Liver (tissue), 3 donors: ENCODE measurements around the gene TMPRSS11F.

Source experiments
- EGR1 ChIP-seq, 2 donors: IDR thresholded peaks; 2 replicates each; pipeline ENCODE4 v1.6.1; 2016 to 2018; ENCODE audit warnings: antibody characterized with exemption in 2 of 2, low read depth in 2 of 2
- FOXA1 ChIP-seq: IDR thresholded peaks from 2 replicates; pipeline ENCODE4 v1.6.1; 2016; ENCODE audit warnings: antibody characterized with exemption
- GABPA ChIP-seq, 2 donors: IDR thresholded peaks in 1 of 2; conservative IDR thresholded peaks in 1 of 2; 2 replicates each; pipeline ENCODE4 v1.6.1; 2016; ENCODE audit warnings: antibody characterized with exemption in 2 of 2, mild to moderate bottlenecking in 1 of 2, moderate library complexity in 1 of 2
- JUND ChIP-seq, 2 donors: IDR thresholded peaks; 2 replicates each; pipeline ENCODE4 v1.6.1; 2016; ENCODE audit warnings: antibody characterized with exemption in 2 of 2
- RAD21 ChIP-seq, 2 donors: IDR thresholded peaks; 2 replicates each; pipeline ENCODE4 v1.6.1; 2016; ENCODE audit warnings: antibody characterized with exemption in 2 of 2, mild to moderate bottlenecking in 2 of 2
- RXRA ChIP-seq, 2 donors: IDR thresholded peaks; 2 replicates each; pipeline ENCODE4 v1.6.1; 2017 to 2018; ENCODE audit warnings: antibody characterized with exemption in 2 of 2, mild to moderate bottlenecking in 1 of 2
- SP1 ChIP-seq: IDR thresholded peaks from 2 replicates; pipeline ENCODE4 v1.6.1; 2018; ENCODE audit warnings: antibody characterized with exemption, mild to moderate bottlenecking
- YY1 ChIP-seq: IDR thresholded peaks from 2 replicates; pipeline ENCODE4 v1.6.1; 2016; ENCODE audit warnings: antibody characterized with exemption, mild to moderate bottlenecking
- TF ChIP-seq, protein P1 (sequence below): fragments of 150-350 bp; IDR thresholded peaks from 2 replicates; pipeline ENCODE4 v1.5.1; 2017; ENCODE audit warnings: improper control_type of control experiment, low read depth, low read length; ENCODE audit not compliant: missing input control
- TF ChIP-seq, protein P2 (sequence below): IDR thresholded peaks from 2 replicates; pipeline ENCODE4 v1.6.1; 2016; ENCODE audit warnings: antibody characterized with exemption
- TF ChIP-seq, protein P3 (sequence below): IDR thresholded peaks from 2 replicates; pipeline ENCODE4 v1.6.1; 2016; ENCODE audit warnings: antibody characterized with exemption
- TF ChIP-seq, protein P4 (sequence below): IDR thresholded peaks from 2 replicates; pipeline ENCODE4 v1.6.1; 2016; ENCODE audit warnings: antibody characterized with exemption, mild to moderate bottlenecking
- donor health status: healthy.
- donor health status: healthy.

DNA sequence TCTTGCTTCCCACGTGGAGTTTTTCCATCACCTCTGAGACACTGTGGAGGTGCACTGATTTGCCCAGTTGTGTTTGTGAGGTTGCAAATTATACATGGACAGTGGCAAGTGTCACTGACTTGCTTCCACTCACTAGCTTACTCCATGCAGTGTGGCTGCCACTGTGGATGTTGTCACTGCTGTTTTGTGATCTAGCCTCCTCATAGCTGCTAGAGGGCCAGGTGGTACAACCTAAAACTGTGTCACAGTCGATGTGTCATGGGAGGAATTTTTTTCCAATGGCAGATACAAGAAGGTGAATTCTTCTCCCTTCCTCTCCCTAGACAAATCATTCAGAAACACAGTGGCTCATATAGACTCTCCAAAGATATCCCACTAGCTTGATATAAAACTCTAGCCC is 37.5 kb upstream of the TMPRSS11F start:
- TF ChIP-seq SP1 (no peak), GABPA (IDR thresholded peaks at IDR 0.05 in 1 of 2, conservative IDR thresholded peaks at IDR 0.05 in 1 of 2) (no peak), RAD21 (IDR thresholded peaks at IDR 0.05) (no peak), FOXA1 (no peak), EGR1 (IDR thresholded peaks at IDR 0.05; ENCODE audit: low read depth in 2 of 2) (no peak), YY1 (no peak), RXRA (IDR thresholded peaks at IDR 0.05) (no peak), JUND (IDR thresholded peaks at IDR 0.05) (no peak)
- TF ChIP-seq, protein P1, sequence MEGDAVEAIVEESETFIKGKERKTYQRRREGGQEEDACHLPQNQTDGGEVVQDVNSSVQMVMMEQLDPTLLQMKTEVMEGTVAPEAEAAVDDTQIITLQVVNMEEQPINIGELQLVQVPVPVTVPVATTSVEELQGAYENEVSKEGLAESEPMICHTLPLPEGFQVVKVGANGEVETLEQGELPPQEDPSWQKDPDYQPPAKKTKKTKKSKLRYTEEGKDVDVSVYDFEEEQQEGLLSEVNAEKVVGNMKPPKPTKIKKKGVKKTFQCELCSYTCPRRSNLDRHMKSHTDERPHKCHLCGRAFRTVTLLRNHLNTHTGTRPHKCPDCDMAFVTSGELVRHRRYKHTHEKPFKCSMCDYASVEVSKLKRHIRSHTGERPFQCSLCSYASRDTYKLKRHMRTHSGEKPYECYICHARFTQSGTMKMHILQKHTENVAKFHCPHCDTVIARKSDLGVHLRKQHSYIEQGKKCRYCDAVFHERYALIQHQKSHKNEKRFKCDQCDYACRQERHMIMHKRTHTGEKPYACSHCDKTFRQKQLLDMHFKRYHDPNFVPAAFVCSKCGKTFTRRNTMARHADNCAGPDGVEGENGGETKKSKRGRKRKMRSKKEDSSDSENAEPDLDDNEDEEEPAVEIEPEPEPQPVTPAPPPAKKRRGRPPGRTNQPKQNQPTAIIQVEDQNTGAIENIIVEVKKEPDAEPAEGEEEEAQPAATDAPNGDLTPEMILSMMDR = no peak
- TF ChIP-seq, protein P2, sequence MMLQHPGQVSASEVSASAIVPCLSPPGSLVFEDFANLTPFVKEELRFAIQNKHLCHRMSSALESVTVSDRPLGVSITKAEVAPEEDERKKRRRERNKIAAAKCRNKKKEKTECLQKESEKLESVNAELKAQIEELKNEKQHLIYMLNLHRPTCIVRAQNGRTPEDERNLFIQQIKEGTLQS = no peak
- TF ChIP-seq, protein P3, sequence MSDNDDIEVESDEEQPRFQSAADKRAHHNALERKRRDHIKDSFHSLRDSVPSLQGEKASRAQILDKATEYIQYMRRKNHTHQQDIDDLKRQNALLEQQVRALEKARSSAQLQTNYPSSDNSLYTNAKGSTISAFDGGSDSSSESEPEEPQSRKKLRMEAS = no peak
- TF ChIP-seq, protein P4, sequence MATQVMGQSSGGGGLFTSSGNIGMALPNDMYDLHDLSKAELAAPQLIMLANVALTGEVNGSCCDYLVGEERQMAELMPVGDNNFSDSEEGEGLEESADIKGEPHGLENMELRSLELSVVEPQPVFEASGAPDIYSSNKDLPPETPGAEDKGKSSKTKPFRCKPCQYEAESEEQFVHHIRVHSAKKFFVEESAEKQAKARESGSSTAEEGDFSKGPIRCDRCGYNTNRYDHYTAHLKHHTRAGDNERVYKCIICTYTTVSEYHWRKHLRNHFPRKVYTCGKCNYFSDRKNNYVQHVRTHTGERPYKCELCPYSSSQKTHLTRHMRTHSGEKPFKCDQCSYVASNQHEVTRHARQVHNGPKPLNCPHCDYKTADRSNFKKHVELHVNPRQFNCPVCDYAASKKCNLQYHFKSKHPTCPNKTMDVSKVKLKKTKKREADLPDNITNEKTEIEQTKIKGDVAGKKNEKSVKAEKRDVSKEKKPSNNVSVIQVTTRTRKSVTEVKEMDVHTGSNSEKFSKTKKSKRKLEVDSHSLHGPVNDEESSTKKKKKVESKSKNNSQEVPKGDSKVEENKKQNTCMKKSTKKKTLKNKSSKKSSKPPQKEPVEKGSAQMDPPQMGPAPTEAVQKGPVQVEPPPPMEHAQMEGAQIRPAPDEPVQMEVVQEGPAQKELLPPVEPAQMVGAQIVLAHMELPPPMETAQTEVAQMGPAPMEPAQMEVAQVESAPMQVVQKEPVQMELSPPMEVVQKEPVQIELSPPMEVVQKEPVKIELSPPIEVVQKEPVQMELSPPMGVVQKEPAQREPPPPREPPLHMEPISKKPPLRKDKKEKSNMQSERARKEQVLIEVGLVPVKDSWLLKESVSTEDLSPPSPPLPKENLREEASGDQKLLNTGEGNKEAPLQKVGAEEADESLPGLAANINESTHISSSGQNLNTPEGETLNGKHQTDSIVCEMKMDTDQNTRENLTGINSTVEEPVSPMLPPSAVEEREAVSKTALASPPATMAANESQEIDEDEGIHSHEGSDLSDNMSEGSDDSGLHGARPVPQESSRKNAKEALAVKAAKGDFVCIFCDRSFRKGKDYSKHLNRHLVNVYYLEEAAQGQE = no peak
